ENCODE measurements around the gene FRMD8.

Gene FRMD8

GRCh38 chr11:65436412-65437032, 50.1 kb downstream of the FRMD8 start:
- peak; percentile 53 for DNase-seq (ENCODE audit: low read depth, low spot score)
- in situ Hi-C loops (cut with HindIII; ENCODE audit: low sequenced_read_pairs), result no loop called here
- no peak overlapping the region for H3K4me3 ChIP-seq (ENCODE audit: low read depth, low read length)
- no peak for TF ChIP-seq CTCF (IDR thresholded peaks at IDR 0.05; ENCODE audit: low read depth, low read length)

- no peak for TF ChIP-seq CTCF (IDR thresholded peaks at IDR 0.05; ENCODE audit: low read depth, low read length)
- no peak overlapping the region for H3K4me3 ChIP-seq (ENCODE audit: low read depth, low read length)
- in situ Hi-C loops (cut with HindIII; ENCODE audit: low sequenced_read_pairs), result no loop called here
- DNase-seq (ENCODE audit: low read depth, low spot score), result peak; percentile 41
These were observed 51.2 kb downstream of the FRMD8 start for GRCh38 chr11:65437436-65438227.

GRCh38 chr11:65438257-65439151, 52.1 kb downstream of the FRMD8 start:
- DNase-seq (ENCODE audit: low read depth, low spot score), result peak; percentile 40
- TF ChIP-seq CTCF (IDR thresholded peaks at IDR 0.05; ENCODE audit: low read depth, low read length), result no peak
- in situ Hi-C loops (cut with HindIII; ENCODE audit: low sequenced_read_pairs), result no loop called here
- no peak overlapping the region for H3K4me3 ChIP-seq (ENCODE audit: low read depth, low read length)

- no peak for TF ChIP-seq CTCF (IDR thresholded peaks at IDR 0.05; ENCODE audit: low read depth, low read length)
- in situ Hi-C loops (cut with HindIII; ENCODE audit: low sequenced_read_pairs), result no loop called here
- DNase-seq (ENCODE audit: low read depth, low spot score), result peak; percentile 49
- H3K4me3 ChIP-seq (ENCODE audit: low read depth, low read length), result no peak overlapping the region
These were observed 53.1 kb downstream of the FRMD8 start for GRCh38 chr11:65439331-65440181.

- no peak for TF ChIP-seq CTCF (IDR thresholded peaks at IDR 0.05; ENCODE audit: low read depth, low read length)
- in situ Hi-C loops (cut with HindIII; ENCODE audit: low sequenced_read_pairs), result no loop called here
- no peak overlapping the region for H3K4me3 ChIP-seq (ENCODE audit: low read depth, low read length)
- peak; percentile 51 for DNase-seq (ENCODE audit: low read depth, low spot score)
These were observed 54.5 kb downstream of the FRMD8 start for GRCh38 chr11:65440831-65441499.

Measured in astrocyte of the spinal cord (primary cell).